Measurements from ENCODE around the gene PJA2.
"Not testable (repeated sequence)": the region's sequence is repeated elsewhere in the genome, so short reads cannot be mapped to it uniquely, and the experiment has no call there.

PJA2 gene

DNA sequence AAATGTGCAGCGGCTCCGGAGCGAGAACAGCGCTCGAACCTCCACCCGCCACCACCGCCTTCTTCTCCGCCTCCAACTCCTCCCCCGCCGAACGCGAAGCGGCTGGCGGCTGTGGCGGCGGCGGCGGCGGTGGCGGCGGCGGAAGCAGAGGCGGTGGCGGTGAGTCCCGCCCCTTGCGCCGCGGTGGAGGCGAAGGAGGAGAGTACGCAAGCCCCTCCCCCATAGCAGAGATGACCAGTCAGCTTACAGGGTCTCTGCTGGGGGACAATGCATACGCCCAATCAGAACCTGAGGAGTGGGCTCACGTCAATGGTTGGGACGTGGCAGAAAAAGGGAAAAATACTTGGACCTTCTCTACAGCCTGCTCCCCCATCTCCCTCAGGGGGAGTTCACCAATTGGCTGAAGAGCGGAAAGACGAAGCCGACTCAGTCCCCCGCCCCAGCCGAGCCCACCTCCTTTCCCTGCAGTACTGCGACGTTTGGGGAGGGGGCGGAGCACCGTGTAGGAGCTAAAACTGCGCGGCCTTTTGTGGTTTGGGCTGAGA lies at the start of gene PJA2:
PJA2 (minus strand) TSS at position 131 of the 545 bp plus-strand sequence. CDS start 26,541 bp downstream, outside the sequence.
- peak; percentile 97 for DNase-seq

DNA sequence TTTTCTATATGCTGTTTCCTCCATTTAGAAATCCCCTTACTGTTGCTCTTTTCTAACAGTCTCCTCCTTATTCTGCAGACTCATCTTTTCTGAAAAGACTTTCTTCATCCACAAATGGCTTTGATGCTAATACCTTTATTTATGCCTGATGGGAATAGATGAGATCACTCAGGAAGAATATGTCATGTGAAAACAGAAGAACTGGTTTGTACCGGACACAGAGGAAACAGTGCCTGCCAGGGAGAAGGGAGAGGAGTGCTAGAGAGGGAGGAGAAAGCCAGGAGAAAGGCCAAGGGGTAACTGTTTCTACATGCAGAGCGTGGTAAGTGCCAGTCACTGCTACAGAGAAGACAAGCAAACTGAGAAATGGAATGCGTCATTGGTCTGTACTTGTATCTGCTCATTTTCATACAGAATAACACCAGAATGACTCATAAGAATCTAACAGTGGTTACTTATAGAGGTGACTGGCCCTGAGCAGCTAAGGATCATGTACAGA lies 45.9 kb upstream of the PJA2 start:
- no peak for DNase-seq

- DNase-seq, result no peak
Observed at GRCh38 chr5:109454731-109455505, 45.1 kb upstream of the PJA2 start.

DNA sequence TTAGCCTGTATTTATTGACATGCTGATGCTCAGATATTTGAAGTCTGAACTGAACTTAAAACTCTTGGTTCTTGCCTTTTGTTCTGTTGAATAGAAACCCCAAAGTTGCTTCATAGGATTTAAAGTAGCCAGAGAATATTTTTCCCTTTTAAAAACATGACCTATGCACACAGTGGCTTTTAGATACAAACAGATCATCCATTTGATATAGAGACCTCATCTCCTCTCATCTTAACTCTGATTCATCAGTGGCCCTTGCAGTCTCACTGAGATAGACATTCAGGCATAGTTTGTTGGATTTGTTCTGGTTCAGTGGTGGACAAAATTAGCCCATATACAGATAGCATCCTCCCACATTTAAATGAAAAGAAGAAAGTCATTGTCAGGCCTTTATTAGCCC lies 43.5 kb upstream of the PJA2 start:
- no peak for DNase-seq

GRCh38 chr5:109452661-109453060 lies 42.9 kb upstream of the PJA2 start:
- no peak for DNase-seq

DNA sequence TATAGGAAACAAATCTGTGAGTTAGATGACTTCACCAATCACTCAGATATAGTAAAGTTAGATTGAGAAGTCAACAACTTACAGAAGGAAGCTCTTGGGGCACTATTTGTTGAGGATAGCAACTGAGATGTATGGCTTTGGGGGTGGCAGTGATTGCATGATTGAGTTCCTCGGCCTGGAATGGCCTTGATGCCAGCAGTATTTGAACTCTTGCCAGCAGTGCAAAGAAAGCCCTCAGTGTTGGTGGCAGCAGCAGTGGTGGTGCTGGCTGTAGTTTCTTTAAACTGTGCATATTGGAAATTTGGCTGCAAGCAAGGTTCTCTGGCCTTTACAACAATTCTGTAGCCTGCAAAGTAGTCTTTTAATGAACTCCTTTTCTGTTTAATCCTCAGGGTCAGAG lies 41.4 kb upstream of the PJA2 start:
- no peak for DNase-seq

DNA sequence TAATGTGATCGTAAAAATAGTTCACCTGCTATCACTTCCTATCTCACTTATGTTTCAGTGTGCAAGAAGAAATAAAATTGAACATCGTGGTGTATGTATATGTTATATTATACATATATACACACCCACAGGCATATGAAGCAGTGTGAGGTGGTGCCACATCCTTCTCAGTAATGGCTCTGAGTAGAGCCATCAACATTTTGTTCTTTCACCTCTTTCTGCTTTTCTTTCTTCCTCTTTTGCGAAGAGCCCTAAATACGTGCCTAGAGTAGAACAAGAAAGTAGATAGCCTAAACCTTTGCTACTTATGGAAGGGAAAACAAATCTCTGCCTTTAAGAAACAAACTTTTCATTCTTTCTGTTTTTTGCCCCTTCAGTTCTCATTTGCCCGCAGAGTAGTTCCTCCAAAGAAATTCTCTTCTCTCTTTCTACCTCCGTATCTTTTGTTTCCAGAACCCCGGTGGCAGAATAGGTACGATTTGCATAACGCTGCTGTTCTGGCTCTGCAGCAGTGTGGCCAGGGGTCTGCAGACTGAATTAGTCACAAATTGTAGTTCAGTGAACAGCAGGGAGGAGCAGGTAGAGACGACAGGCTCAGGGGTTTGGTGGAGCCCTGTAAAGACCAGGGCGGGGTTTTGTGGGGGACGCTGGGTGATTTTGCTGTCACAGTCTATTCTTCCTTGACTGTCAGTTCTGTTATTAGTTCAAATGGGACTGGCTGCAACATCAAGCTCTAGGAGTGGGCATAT lies 40.5 kb upstream of the PJA2 start:
- no peak for DNase-seq

DNA sequence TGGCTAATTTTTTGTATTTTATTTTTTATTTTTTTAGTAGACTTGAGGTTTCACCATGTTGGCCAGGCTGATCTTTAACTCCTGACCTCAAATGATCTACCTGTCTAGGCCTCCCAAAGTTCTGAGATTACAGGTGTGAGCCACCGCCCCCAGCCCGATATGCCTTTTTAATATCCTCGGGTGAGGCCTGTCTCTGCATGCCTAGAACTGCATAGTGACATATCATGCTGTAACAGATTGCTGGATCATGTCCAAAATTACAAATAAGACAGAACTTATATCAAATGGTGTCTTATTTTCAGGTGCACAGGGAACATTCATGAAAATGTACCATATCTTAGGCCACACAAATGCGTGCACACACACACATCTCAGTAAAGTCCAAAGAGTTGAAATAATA lies 39.1 kb upstream of the PJA2 start:
- DNase-seq, result no peak

DNA sequence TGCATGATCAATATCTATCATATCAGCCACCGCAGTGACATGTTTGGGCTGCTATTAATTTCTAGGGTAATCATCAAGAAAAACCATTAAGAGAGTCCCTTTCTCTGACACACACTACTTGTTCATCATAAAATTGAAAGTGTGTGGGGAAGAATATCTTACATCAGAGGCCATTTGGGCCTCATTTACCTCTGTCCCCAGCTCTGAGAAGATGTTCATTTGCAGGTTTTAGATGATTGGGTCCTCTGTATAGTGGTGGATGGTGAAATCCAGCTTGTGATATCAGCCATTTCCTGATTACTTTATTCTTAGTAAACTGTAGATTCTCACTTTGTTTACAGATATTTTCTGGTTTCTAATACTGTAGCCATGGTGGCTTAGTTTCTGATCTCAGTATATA lies 29.8 kb upstream of the PJA2 start:
- no peak for DNase-seq

- DNase-seq, result no peak
Observed at GRCh38 chr5:109426075-109426474, 16.3 kb upstream of the PJA2 start.

GRCh38 chr5:109425521-109425920 lies 15.7 kb upstream of the PJA2 start:
- not testable (repeated sequence) for DNase-seq

DNA sequence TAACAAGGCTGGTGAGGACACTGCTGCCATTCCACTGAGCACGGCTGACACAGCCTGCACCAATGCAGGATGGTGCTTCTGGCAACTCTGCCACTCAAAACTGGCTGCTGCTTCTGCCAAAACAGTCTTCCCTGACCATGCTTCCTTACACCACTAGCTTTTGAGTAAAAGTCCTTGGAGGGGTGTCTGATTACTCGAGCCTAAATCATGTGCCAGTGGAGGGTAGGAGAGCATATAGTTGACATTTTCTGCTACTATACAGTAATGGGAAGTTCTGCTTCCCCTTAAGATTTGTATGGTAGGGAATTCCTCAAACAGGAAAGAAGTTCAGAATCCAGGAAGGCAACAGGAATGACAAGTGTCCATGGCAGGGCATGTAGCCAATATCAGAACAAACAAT lies 12.2 kb upstream of the PJA2 start:
- DNase-seq, result no peak

DNA sequence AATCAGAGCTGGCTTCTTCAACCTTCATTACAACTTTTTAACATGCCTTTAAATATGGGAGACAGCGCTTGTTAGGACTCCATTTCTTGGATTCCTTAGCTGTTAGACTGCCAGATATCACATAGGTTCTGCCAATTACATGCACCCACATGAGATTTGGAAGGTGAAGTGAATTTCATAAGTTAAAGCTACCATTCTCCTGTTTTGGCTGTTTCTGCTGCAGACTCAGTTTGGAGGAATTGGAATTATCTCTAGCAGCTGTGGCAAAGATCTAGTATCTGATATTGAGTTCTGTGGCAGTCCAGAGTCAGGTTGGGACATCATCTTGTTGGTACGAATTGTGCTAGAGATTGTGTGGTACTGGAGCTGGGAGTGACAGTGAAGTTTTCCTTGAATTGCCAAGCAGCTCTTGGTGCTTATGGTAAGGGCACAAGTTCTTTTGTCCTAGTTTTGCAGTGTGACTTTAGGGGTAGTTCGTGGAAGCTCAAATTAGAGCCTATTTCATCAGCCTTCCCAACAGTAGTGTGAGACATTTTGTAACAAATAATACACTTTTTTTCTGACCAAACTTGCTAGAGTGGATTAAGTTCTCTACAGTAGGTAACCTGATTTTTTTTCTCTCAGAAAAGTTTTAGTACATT lies 9.1 kb upstream of the PJA2 start:
- DNase-seq, result no peak

DNA sequence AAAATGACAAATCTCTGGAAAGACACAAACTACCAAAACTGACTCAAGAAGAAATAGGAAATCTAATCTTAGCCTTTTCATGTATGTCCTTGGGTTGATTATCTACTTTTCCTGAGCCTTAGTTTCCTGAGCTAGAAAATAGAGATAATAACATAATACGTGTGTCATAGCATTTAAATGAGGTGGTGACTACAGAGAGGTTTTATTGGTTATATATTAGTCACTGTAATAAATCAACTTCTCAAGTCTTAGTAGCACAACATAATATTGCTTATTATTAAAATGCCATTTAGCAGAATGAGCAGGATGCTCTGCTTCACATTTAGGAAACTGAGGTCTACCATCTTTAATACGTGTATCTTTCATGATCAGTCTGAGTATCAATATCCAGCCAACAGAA lies 7.1 kb upstream of the PJA2 start:
- DNase-seq, result no peak

- not testable (repeated sequence) for DNase-seq
Observed at GRCh38 chr5:109413921-109414461, 4.2 kb upstream of the PJA2 start.

DNA sequence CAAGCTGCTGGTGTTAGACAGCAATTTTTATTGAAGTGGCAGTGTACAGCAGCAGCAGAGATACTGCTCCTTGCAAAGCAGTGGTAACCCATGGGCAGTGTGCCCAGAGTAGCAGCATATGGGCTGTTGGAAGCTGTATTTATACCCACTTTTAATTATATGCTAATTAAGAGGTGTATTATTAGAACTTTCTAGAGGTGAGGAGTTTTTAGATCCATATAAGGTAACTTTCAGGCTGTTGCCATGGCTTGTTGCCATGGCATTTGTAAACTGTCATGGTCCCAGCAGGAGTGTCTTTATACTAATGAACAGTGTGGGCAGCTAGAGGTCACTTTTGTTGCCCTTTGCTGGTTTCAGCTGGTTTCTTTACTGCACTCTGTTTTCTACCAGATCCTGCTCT lies 3.7 kb upstream of the PJA2 start:
- no peak for DNase-seq

DNA sequence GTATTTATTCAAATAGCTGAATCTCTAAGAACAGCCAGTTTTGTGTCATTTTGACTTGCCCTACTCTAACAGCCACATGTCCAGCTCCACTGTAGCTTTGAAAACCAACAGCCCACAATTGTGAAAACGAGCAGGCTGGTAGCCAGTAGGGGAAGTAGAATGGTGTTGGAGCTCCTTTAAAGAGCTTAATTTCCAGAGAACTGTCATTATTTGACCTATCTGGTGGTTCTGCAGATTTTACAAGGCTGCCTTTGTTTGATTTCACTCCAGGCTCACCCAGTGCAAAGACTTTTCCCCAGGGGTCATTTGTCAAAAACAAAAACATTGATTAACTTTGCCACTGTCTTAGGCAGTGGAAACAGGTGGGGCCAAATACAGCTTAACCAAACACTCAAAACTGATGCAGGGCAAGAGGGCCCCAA lies 3.2 kb upstream of the PJA2 start:
- no peak for DNase-seq

DNA sequence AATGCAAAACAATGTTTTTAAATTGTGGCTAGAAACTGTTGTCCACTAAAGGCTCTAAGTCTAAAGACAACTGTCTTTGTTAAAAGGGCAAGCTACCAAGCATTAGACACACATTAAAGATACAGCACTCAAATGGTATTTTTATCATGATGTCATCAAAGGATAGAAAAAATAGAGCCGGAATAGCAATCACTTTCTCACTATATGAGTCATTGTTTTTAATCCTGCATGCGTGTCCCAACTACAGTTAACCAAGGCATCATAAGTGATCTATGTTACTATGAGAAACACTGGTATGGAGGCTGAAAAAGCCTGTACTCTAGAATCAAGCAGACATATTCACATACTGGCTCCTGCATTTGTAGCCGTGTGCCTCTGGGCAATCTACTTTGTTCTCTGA lies 1.9 kb upstream of the PJA2 start:
- DNase-seq, result no peak

DNA sequence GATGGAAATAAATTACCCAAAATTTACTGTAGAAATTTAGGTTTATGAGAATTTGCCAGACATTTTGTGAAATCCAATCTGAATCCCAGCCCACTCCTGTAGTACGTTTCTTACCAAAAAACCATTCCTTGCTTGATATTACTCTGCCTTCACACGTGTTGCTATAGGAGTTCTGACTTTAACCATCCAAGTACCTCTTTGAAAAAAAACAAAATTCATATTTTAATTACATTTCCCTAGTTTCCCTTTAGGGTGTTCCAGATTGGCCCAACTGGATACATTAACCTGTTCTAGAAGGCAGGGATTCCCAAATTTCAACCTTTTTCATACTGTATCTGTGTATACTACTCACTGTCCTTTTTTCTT lies 1.4 kb upstream of the PJA2 start:
- DNase-seq, result no peak

DNA sequence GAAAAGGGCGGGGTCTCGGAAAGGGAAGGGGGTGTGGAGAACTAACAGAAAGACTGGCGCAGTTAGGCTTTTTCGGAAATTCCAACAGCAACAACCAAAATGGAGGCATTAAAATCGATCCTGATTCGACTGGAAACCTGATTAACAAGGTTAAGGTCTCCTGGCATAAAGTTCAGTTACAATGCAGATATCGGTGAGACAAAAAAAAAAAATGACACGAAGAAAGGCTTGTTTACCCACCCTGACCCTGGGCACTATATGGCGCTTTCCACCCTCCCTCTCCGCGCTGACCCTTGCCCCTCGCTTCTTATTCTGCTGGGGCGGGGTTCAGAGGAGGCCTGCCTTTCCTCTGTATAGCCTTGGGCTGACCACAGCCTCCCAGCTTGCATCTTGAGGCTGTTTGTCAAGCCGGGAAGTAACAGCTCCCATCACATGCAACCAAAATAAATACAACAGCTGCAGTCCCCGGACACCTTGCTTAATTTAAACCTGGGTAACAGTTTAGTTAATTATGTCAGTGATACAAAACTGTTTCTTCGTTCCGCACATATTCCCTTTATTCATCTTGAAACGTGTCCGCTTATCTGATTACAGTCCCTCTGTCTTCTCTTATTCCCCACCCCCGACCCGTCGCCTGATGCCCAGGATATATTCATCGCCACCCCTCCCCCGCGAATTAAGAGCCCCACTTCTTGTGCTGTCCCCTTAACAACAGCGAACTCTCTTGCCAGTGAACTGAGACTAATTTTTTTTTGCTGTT lies 795 bp upstream of the PJA2 start:
- DNase-seq, result peak; percentile 30

- DNase-seq, result peak; percentile 78
Observed at GRCh38 chr5:109408991-109409843, 557 bp downstream of the PJA2 start.

Measured in activated naive CD4-positive, alpha-beta T cell treated with anti-CD3 and anti-CD28 coated beads, Interleukin-2, amount 50 U/mL, for 16 hours (primary cell).